HepG2 (cell line): ENCODE results near the gene RSPH4A. TPM values are rescaled to one million over a fixed set of nuclear protein-coding genes. Genes with fewer than 3 reads are reported as not detected.
A peak's percentile ranks its signal among the peaks of the same experiment; 100 is the strongest.

Source experiments
- CBX2 ChIP-seq, 2 experiments: fragments of 200-600 bp in 1 of 2; sonication (generic); formaldehyde crosslinking in 1 of 2; IDR thresholded peaks; 2 replicates each; pipeline versions ENCODE4 v1.7.0 to v1.8.1; 2018 to 2022; ENCODE audit warnings: low read depth in 2 of 2, low read length in 1 of 2, mild to moderate bottlenecking in 1 of 2, missing genetic modification reagents in 1 of 2
- EZH2 ChIP-seq: conservative IDR thresholded peaks from 2 replicates; pipeline ENCODE4 v1.6.1; 2012; ENCODE audit warnings: mild to moderate bottlenecking, low read depth, low read length, moderate library complexity
- FOXP1 ChIP-seq, 2 experiments: fragments of 450-650 bp in 1 of 2; IDR thresholded peaks; 2 replicates each; pipeline ENCODE4 v1.6.1; 2017 to 2018; ENCODE audit warnings: antibody characterized with exemption in 1 of 2
- GPN1 ChIP-seq: sonication (generic); formaldehyde crosslinking; IDR thresholded peaks from 2 replicates; pipeline ENCODE4 v1.5.1; 2020; ENCODE audit warnings: missing genetic modification reagents, borderline replicate concordance
- KDM2A ChIP-seq: sonication (generic); formaldehyde crosslinking; IDR thresholded peaks from 2 replicates; pipeline ENCODE4 v1.4.0; 2020; ENCODE audit warnings: low read depth, missing genetic modification reagents, borderline replicate concordance
- KMT2B ChIP-seq: IDR thresholded peaks from 2 replicates; pipeline ENCODE4 v1.6.1; 2016; ENCODE audit warnings: missing genetic modification reagents, missing compliant biosample characterization
- MAFK ChIP-seq, 2 experiments: IDR thresholded peaks in 1 of 2; conservative IDR thresholded peaks in 1 of 2; 2 replicates each; pipeline ENCODE4 v1.6.1; 2011; ENCODE audit warnings: improper control_type of control experiment in 2 of 2, low read length in 2 of 2
- MEIS2 ChIP-seq: sonication (generic); formaldehyde crosslinking; IDR thresholded peaks from 2 replicates; pipeline ENCODE4 v1.9.0; 2021; ENCODE audit warnings: mild to moderate bottlenecking, missing genetic modification reagents
- NCOA5 ChIP-seq: sonication (generic); formaldehyde crosslinking; IDR thresholded peaks from 2 replicates; pipeline ENCODE4 v1.4.0; 2020; ENCODE audit warnings: missing genetic modification reagents
- NFYC ChIP-seq: IDR thresholded peaks from 2 replicates; pipeline ENCODE4 v1.6.1; 2016; ENCODE audit warnings: missing genetic modification reagents, missing compliant biosample characterization
- POGZ ChIP-seq: sonication (generic); formaldehyde crosslinking; IDR thresholded peaks from 2 replicates; pipeline ENCODE4 v1.4.0; 2020; ENCODE audit warnings: mild to moderate bottlenecking, missing genetic modification reagents
- POLR2AphosphoS5 ChIP-seq: IDR thresholded peaks from 2 replicates; pipeline ENCODE4 v1.6.1; 2012; ENCODE audit warnings: low read depth, low read length
- SMYD3 ChIP-seq: sonication (generic); formaldehyde crosslinking; IDR thresholded peaks from 2 replicates; pipeline ENCODE4 v1.8.1; 2023; ENCODE audit warnings: mild to moderate bottlenecking, missing genetic modification reagents
- TEAD2 ChIP-seq: sonication (generic); formaldehyde crosslinking; IDR thresholded peaks from 2 replicates; pipeline ENCODE4 v1.9.0; 2021; ENCODE audit warnings: missing genetic modification reagents
- TEAD3 ChIP-seq: optimal IDR thresholded peaks from 2 replicates; pipeline ENCODE3; 2016; ENCODE audit warnings: borderline replicate concordance
- TGIF2 ChIP-seq: IDR thresholded peaks from 2 replicates; pipeline ENCODE4 v1.6.1; 2016; ENCODE audit warnings: control low read depth, missing compliant biosample characterization
- ZBTB20 ChIP-seq: sonication (generic); formaldehyde crosslinking; IDR thresholded peaks from 2 replicates; pipeline ENCODE4 v1.8.1; 2023; ENCODE audit warnings: missing genetic modification reagents, low read depth, mild to moderate bottlenecking, borderline replicate concordance
- ZNF337 ChIP-seq: sonication (generic); formaldehyde crosslinking; IDR thresholded peaks from 2 replicates; pipeline ENCODE4 v1.5.1; 2020; ENCODE audit warnings: missing genetic modification reagents, low read depth, mild to moderate bottlenecking, borderline replicate concordance
- ZNF460 ChIP-seq: sonication (generic); formaldehyde crosslinking; IDR thresholded peaks from 2 replicates; pipeline ENCODE4 v1.5.1; 2020; ENCODE audit warnings: missing genetic modification reagents, mild to moderate bottlenecking, borderline replicate concordance
- polyA plus RNA-seq, 8 experiments: library from polyadenylated mRNA; depleted of rRNA in 3 of 8; stranded (reverse) in 7 of 8; unstranded in 1 of 8; fragments of >200 nt; fragmentation: Illumina TruSeq in 4 of 8; extraction: Trizol in 4 of 8; gene quantifications; 2 replicates each; pipeline versions ENCODE4 v1.2.1 to v1.2.3, GENCODE V29; 2011 to 2016; ENCODE audit warnings: low read depth in 4 of 8, missing spikeins in 1 of 8, mixed read lengths in 1 of 8; ENCODE audit not compliant: insufficient read depth in 1 of 8
- total RNA-seq, 5 experiments: library from RNA; depleted of rRNA; stranded (reverse); fragments of >200 nt; fragmentation: Illumina TruSeq; extraction: Trizol; gene quantifications; 2 replicates each; pipeline ENCODE4 v1.2.3, GENCODE V29; 2016; ENCODE audit warnings: low read depth in 1 of 5
- TF ChIP-seq, protein P1 (sequence below): sonication (generic); formaldehyde crosslinking; IDR thresholded peaks from 2 replicates; pipeline ENCODE4 v1.8.0; 2022; ENCODE audit warnings: missing genetic modification reagents, mild to moderate bottlenecking, inconsistent platforms, borderline replicate concordance
- TF ChIP-seq, protein P2 (sequence below): IDR thresholded peaks from 2 replicates; pipeline ENCODE4 v1.6.1; 2016; ENCODE audit warnings: low read depth
- TF ChIP-seq, protein P3 (sequence below), 2 experiments: sonication (generic) in 1 of 2; formaldehyde crosslinking in 1 of 2; IDR thresholded peaks; 2 replicates each; pipeline versions ENCODE4 v1.4.0 to v1.6.1; 2018 to 2020; ENCODE audit warnings: missing genetic modification reagents in 2 of 2, borderline replicate concordance in 1 of 2, low read depth in 1 of 2, mild to moderate bottlenecking in 1 of 2, missing biosample characterization in 1 of 2
- TF ChIP-seq, protein P4 (sequence below): sonication (generic); formaldehyde crosslinking; IDR thresholded peaks from 2 replicates; pipeline ENCODE4 v1.5.0; 2020; ENCODE audit warnings: missing genetic modification reagents
- TF ChIP-seq, protein P5 (sequence below): sonication (generic); formaldehyde crosslinking; IDR thresholded peaks from 2 replicates; pipeline ENCODE4 v1.4.0; 2020; ENCODE audit warnings: missing genetic modification reagents

RSPH4A gene
- total and polyA plus RNA-seq, 2 of the 13 experiments (the other 11 are each of a cell fraction or from before 2014, with no cell fraction given), result 0.24 to 0.40 TPM

DNA sequence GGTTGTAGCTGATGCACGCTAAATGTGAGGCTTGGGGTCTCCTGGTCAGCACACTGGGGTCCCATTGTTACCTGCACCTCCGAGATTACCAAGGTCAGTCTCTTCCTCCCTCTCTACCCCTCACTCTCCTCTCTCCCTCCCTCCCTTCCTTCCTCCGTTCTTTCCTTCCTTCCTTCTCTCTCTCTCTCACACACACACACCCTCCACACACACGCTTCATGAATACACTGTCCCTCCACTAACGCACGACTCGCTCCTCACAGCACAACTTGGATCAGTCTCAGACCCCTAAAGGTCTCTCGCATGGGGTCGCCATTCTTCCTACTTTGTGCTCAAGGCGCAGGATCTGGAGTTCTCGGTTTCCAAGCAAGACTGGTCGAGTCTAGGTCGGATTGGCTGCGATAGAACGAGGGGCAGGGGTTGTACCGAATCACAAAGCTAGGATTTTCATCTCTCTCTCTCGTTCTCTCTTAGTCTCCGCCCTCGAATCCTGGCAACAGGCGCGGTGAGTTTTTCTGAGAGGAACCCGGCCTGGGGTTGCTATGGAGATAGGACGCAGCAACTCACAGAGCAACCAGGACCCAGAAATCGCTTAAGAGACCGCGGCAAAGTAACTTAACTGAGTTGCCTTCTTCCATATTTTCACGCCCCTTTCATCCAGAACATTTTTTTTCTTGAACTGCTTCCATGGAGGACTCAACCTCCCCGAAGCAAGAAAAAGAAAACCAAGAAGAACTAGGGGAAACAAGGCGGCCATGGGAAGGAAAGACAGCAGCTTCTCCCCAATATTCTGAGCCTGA lies at the start of gene RSPH4A (continued):
- TF ChIP-seq TEAD3 (no peak), NCOA5 (CRISPR knock-in tag) (no peak), MAFK (conservative IDR thresholded peaks at IDR 0.05 in 1 of 2, IDR thresholded peaks at IDR 0.05 in 1 of 2; ENCODE audit: low read length in 2 of 2) (no peak), ZNF337 (CRISPR knock-in tag) (no peak), KDM2A (CRISPR knock-in tag) (peak; percentile 24; the same call in 1 of the 2 replicates), CBX2 (IDR thresholded peaks at IDR 0.05; ENCODE audit: low read depth, low read length) (no peak), CBX2 (CRISPR knock-in tag; IDR thresholded peaks at IDR 0.05; ENCODE audit: low read depth) (no peak), ZNF460 (CRISPR knock-in tag) (no peak), FOXP1 (IDR thresholded peaks at IDR 0.05) (no peak), FOXP1 (CRISPR knock-in tag; IDR thresholded peaks at IDR 0.05) (no peak), MEIS2 (CRISPR knock-in tag) (no peak), KMT2B (CRISPR knock-in tag) (no peak), POLR2AphosphoS5 (peak; percentile 37; the same call in 1 of the 2 replicates), POGZ (CRISPR knock-in tag) (peak; percentile 76), EZH2 (no peak), TEAD2 (CRISPR knock-in tag) (no peak), TGIF2 (CRISPR knock-in tag) (no peak), ZBTB20 (CRISPR knock-in tag) (no peak), SMYD3 (no peak), GPN1 (CRISPR knock-in tag) (no peak), NFYC (peak; percentile 86)
- TF ChIP-seq, protein P1, sequence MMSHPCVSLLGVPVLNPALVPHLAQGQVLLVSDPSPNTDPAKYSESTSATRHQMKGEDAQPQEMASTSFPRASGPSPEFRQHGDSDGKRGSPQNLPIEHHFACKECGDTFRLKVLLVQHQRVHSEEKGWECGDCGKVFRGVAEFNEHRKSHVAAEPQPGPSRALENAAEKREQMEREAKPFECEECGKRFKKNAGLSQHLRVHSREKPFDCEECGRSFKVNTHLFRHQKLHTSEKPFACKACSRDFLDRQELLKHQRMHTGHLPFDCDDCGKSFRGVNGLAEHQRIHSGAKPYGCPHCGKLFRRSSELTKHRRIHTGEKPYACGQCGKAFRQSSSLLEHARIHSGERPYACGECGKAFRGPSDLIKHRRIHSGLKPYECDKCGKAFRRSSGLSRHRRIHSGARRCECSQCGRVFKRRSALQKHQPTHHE (CRISPR knock-in tag), result no peak
- TF ChIP-seq, protein P2, sequence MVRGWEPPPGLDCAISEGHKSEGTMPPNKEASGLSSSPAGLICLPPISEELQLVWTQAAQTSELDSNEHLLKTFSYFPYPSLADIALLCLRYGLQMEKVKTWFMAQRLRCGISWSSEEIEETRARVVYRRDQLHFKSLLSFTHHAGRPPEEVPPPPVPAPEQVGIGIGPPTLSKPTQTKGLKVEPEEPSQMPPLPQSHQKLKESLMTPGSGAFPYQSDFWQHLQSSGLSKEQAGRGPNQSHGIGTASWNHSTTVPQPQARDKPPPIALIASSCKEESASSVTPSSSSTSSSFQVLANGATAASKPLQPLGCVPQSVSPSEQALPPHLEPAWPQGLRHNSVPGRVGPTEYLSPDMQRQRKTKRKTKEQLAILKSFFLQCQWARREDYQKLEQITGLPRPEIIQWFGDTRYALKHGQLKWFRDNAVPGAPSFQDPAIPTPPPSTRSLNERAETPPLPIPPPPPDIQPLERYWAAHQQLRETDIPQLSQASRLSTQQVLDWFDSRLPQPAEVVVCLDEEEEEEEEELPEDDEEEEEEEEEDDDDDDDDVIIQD (CRISPR knock-in tag), result peak; percentile 96
- TF ChIP-seq, protein P3, sequence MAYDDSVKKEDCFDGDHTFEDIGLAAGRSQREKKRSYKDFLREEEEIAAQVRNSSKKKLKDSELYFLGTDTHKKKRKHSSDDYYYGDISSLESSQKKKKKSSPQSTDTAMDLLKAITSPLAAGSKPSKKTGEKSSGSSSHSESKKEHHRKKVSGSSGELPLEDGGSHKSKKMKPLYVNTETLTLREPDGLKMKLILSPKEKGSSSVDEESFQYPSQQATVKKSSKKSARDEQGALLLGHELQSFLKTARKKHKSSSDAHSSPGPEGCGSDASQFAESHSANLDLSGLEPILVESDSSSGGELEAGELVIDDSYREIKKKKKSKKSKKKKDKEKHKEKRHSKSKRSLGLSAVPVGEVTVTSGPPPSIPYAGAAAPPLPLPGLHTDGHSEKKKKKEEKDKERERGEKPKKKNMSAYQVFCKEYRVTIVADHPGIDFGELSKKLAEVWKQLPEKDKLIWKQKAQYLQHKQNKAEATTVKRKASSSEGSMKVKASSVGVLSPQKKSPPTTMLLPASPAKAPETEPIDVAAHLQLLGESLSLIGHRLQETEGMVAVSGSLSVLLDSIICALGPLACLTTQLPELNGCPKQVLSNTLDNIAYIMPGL (CRISPR knock-in tag; IDR thresholded peaks at IDR 0.05; ENCODE audit: borderline replicate concordance in 1 of 2, low read depth in 1 of 2), result 0 out of 4 replicates have a peak, but pooled peaks of 1 of the 2 experiments have one; percentile 34
- TF ChIP-seq, protein P4, sequence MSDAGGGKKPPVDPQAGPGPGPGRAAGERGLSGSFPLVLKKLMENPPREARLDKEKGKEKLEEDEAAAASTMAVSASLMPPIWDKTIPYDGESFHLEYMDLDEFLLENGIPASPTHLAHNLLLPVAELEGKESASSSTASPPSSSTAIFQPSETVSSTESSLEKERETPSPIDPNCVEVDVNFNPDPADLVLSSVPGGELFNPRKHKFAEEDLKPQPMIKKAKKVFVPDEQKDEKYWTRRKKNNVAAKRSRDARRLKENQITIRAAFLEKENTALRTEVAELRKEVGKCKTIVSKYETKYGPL (CRISPR knock-in tag), result no peak
- TF ChIP-seq, protein P5, sequence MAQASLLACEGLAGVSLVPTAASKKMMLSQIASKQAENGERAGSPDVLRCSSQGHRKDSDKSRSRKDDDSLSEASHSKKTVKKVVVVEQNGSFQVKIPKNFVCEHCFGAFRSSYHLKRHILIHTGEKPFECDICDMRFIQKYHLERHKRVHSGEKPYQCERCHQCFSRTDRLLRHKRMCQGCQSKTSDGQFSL, result no peak
